ENCODE data around the gene ENTREP3.

DNA sequence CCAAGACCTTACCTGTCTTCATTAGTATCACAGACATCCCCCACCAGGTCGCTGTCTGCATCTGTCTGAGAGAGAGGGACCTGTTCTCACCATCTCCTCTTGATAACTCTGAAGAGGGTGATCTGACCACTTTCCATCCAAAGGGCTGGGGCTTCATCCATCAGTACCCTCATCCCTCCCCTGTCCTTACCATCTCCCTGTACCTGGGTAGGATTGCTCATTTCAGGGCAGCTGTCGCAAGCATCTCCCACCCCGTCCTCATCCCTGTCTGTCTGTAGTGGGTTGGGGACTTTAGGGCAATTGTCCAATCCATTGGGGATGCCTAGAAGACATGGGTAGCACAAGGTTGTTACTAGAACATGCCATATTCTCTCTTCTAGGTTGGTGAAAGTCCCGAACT is 55.5 kb downstream of the ENTREP3 start:
- TF ChIP-seq, protein P1, sequence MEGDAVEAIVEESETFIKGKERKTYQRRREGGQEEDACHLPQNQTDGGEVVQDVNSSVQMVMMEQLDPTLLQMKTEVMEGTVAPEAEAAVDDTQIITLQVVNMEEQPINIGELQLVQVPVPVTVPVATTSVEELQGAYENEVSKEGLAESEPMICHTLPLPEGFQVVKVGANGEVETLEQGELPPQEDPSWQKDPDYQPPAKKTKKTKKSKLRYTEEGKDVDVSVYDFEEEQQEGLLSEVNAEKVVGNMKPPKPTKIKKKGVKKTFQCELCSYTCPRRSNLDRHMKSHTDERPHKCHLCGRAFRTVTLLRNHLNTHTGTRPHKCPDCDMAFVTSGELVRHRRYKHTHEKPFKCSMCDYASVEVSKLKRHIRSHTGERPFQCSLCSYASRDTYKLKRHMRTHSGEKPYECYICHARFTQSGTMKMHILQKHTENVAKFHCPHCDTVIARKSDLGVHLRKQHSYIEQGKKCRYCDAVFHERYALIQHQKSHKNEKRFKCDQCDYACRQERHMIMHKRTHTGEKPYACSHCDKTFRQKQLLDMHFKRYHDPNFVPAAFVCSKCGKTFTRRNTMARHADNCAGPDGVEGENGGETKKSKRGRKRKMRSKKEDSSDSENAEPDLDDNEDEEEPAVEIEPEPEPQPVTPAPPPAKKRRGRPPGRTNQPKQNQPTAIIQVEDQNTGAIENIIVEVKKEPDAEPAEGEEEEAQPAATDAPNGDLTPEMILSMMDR (conservative IDR thresholded peaks at IDR 0.05): no peak
- no peak for TF ChIP-seq ZFX (IDR thresholded peaks at IDR 0.05)

Measured in C4-2B (cell line).